Thymus (tissue), 11 donors: ENCODE data around the gene TYW1. TPM values are rescaled to one million over a fixed set of nuclear protein-coding genes. Genes with fewer than 3 reads are reported as not detected.
"Not testable (repeated sequence)": the region's sequence is repeated elsewhere in the genome, so short reads cannot be mapped to it uniquely, and the experiment has no call there.

Experiments used
- DNase-seq, 9 donors: peaks; one replicate each; pipeline ENCODE4 v3.0.0-alpha.2; 2013; ENCODE audit warnings: low spot score in 9 of 9, low read depth in 6 of 9, missing footprints in 1 of 9
- H3K27ac ChIP-seq, 2 donors: one replicate each; pipeline ENCODE4 v1.5.1; 2013; ENCODE audit warnings: control low read depth in 1 of 2, low read depth in 1 of 2, low read length in 1 of 2, mild to moderate bottlenecking in 1 of 2, moderate library complexity in 1 of 2
- H3K27me3 ChIP-seq, 2 donors: one replicate each; pipeline ENCODE4 v1.5.1; 2013; ENCODE audit warnings: low read length in 1 of 2; ENCODE audit not compliant: control insufficient read depth in 2 of 2, insufficient read depth in 1 of 2
- H3K36me3 ChIP-seq, 2 donors: one replicate each; pipeline ENCODE4 v1.5.1; 2013; ENCODE audit warnings: low read length in 1 of 2, mild to moderate bottlenecking in 1 of 2, moderate library complexity in 1 of 2; ENCODE audit not compliant: control insufficient read depth in 2 of 2, insufficient read depth in 2 of 2
- H3K4me1 ChIP-seq, 2 donors: one replicate each; pipeline ENCODE4 v1.5.1; 2013; ENCODE audit warnings: low read length in 2 of 2; ENCODE audit not compliant: control insufficient read depth in 2 of 2, insufficient read depth in 2 of 2
- H3K4me3 ChIP-seq, 2 donors: one replicate each; pipeline ENCODE4 v1.5.1; 2013; ENCODE audit warnings: low read length in 2 of 2, control low read depth in 1 of 2, mild to moderate bottlenecking in 1 of 2
- H3K9me3 ChIP-seq, 2 donors: one replicate each; pipeline ENCODE4 v1.5.1; 2013; ENCODE audit warnings: low read length in 1 of 2, mild to moderate bottlenecking in 1 of 2; ENCODE audit not compliant: control insufficient read depth in 2 of 2, insufficient read depth in 1 of 2
- WGBS: extraction: QIAGEN DNeasy Blood & Tissue Kit; methylation state at CpG from one replicate; pipeline ENCODE4 v1.1.7; 2013; 5-methylcytosine and 5-hydroxymethylcytosine counted together
- polyA plus RNA-seq: library from polyadenylated mRNA; stranded (reverse); fragments of 200-250 nt; gene quantifications from one replicate; pipeline ENCODE4 v1.2.3, GENCODE V29; 2013
- total RNA-seq: library from RNA; stranded (reverse); fragments of 120-200 nt; gene quantifications from one replicate; pipeline ENCODE4 v1.2.4, GENCODE V29; 2013
- donor health status: healthy.

Gene TYW1
- total and polyA plus RNA-seq, 2 donors, result 11.2 to 16.0 TPM

- not testable (repeated sequence) for H3K4me1 ChIP-seq, H3K27ac ChIP-seq, H3K27me3 ChIP-seq, H3K9me3 ChIP-seq, DNase-seq, H3K4me3 ChIP-seq, H3K36me3 ChIP-seq
- WGBS, result 79% methylated on average over 2 of the region's 3 CpGs
Observed at GRCh38 chr7:67185660-67186129, 189.1 kb downstream of the TYW1 start.

DNA sequence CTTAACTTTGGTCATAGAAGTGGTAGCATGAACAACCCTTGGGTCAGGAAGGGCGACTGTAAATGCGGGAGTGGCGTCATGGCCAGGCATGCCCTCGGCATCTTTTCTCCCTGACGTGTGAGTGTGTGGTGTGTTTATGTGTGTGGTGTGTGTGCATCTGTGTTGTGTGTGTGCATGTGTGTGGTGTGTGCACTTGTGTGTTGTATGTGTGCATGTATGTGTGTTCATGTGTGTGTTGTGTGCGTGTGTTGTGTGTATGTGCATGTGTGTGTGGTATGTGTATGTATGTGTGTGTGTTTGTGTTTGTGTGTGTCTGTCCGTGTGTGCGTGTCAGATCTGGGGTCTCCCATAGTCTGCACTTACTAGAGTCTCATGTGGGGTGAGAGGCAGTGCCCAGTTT, 192.5 kb downstream of the TYW1 start:
- not testable (repeated sequence) for H3K36me3 ChIP-seq, H3K27me3 ChIP-seq
- 99% methylated on average over 8 of the region's 8 CpGs for WGBS

GRCh38 chr7:67189801-67190465, 193.3 kb downstream of the TYW1 start:
- H3K36me3 ChIP-seq, H3K27ac ChIP-seq, H3K27me3 ChIP-seq, H3K9me3 ChIP-seq, H3K4me3 ChIP-seq, DNase-seq, H3K4me1 ChIP-seq: not testable (repeated sequence)
- 89% methylated on average over 4 of the region's 4 CpGs for WGBS

More for the DNA sequence above, 192.5 kb downstream of the TYW1 start:
- H3K4me1 ChIP-seq, H3K27ac ChIP-seq, H3K4me3 ChIP-seq, DNase-seq, H3K9me3 ChIP-seq: not testable (repeated sequence)

- H3K27me3 ChIP-seq, H3K4me3 ChIP-seq, DNase-seq, H3K4me1 ChIP-seq, H3K9me3 ChIP-seq, H3K27ac ChIP-seq, H3K36me3 ChIP-seq: not testable (repeated sequence)
- 97% methylated on average over 4 of the region's 5 CpGs for WGBS
Observed at GRCh38 chr7:67191002-67191720, 194.5 kb downstream of the TYW1 start.

DNA sequence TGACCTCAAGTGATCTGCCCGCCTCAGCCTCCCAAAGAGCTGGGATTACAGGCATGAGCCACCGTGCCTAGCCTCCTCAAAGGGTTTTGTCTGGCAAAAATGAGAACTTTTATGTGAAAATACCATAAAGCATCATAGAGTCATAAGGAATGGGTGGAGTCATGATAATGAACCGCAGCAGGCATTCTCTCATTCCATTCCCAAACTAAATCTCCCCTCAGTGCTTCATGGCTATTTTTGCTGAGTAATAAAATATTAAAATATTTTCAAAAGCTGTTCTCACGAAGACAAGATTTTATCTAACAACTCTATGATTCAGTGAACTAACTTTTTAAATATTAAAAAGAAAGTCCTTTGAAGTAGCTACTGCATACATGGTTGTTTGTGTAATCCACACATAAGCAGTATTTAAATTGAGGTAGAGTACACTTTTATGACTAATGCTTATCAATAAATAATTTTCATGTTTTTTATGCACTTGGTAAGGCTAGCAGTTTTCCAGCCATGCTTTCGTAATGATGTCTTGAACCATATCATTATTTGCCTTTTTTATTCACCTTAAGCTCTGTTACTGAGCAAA, 195.6 kb downstream of the TYW1 start:
- DNase-seq, H3K27me3 ChIP-seq, H3K27ac ChIP-seq, H3K9me3 ChIP-seq, H3K36me3 ChIP-seq, H3K4me3 ChIP-seq, H3K4me1 ChIP-seq: not testable (repeated sequence)
- WGBS, result 96% methylated on average over 5 of the region's 5 CpGs

DNA sequence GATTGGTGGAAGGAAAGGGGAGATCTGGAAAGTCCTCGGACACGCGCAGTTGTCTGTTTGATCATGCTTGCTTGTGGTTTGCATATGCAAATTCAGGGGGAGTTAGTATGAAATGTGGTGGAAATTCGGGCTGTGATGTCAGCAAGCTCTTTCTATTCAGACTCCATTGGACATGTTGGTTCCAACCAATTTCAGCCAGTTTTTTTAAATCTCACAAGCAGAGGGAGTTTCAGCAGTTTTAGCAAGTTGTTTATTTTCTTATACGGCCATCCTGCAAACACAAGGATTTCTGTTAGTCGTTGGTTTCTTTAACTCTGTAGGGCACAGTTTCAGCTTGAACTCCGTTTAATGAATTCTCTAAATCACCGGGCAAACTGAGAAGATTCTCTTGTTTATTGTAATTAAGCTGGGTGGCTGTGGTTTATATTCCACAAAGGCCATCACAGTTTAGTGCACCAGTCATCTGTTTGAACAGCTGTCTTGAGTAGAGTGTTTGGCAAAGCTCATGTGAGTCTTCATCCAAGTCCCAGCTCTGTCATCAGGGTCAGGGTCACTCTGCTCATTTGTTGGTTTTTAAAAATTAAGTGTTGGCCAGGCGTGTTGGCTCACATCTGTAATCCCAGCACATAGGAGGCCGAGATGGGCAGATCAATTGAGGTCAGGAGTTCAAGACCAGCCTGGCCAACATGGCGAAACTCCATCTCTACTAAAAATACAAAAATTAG, 196.4 kb downstream of the TYW1 start:
- DNase-seq, result not testable (repeated sequence)

DNA sequence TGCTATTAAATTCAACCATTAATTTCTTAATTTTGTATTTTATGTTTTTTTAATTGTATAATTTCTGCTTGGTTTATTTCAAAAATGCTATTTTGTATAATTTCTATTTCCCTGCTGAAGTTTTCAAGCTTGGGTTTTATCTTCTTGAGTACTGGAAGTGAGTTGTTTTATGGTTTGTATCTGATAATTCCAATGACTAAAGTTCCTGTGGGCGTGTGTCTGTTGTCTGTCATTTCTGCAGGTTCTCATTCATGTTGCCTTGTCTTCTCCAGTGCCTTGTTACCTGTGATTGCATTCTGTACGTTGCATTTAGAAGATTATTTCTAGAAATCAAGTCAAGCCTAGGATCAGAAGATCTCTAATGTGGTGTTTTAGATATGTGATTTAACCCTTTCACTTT, 199.5 kb downstream of the TYW1 start:
- H3K36me3 ChIP-seq, H3K9me3 ChIP-seq, H3K27me3 ChIP-seq, H3K4me3 ChIP-seq, H3K27ac ChIP-seq, H3K4me1 ChIP-seq, DNase-seq: not testable (repeated sequence)
- 92% methylated on average over 2 of the region's 2 CpGs for WGBS

More for the DNA sequence above, 196.4 kb downstream of the TYW1 start:
- H3K36me3 ChIP-seq, H3K27ac ChIP-seq, H3K9me3 ChIP-seq, H3K27me3 ChIP-seq, H3K4me1 ChIP-seq, H3K4me3 ChIP-seq: not testable (repeated sequence)
- 97% methylated on average over 11 of the region's 11 CpGs for WGBS

GRCh38 chr7:67198865-67199526, 202.4 kb downstream of the TYW1 start:
- H3K4me3 ChIP-seq, H3K9me3 ChIP-seq, DNase-seq, H3K27ac ChIP-seq, H3K4me1 ChIP-seq, H3K27me3 ChIP-seq, H3K36me3 ChIP-seq: not testable (repeated sequence)
- WGBS, result 98% methylated on average over 8 of the region's 9 CpGs
